Dermis blood vessel endothelial cell (primary cell): ENCODE results near the gene CAPN5. TPM values are rescaled to one million over a fixed set of nuclear protein-coding genes. Genes with fewer than 3 reads are reported as not detected.
"Not testable (repeated sequence)": the region's sequence is repeated elsewhere in the genome, so short reads cannot be mapped to it uniquely, and the experiment has no call there.

Source experiments
- DNase-seq: peaks from one replicate; pipeline ENCODE4 v3.0.0; 2010
- total RNA-seq: library from RNA; depleted of rRNA; stranded (reverse); fragments of >200 nt; gene quantifications from 2 replicates; pipeline ENCODE4 v1.2.3, GENCODE V29; 2014

Gene CAPN5
- total RNA-seq, 1 donor from 2014 or later: 5.6 TPM

GRCh38 chr11:77084581-77085191 is 17.9 kb downstream of the CAPN5 start:
- no peak for DNase-seq

GRCh38 chr11:77085652-77086051 is 18.9 kb downstream of the CAPN5 start:
- DNase-seq: no peak

GRCh38 chr11:77086521-77087472 is 20.0 kb downstream of the CAPN5 start:
- no peak for DNase-seq

GRCh38 chr11:77087723-77088225 is 21.0 kb downstream of the CAPN5 start:
- no peak for DNase-seq

- DNase-seq: no peak
These were observed 21.6 kb downstream of the CAPN5 start for GRCh38 chr11:77088236-77089003.

- no peak for DNase-seq
These were observed 22.3 kb downstream of the CAPN5 start for GRCh38 chr11:77089004-77089545.

GRCh38 chr11:77090046-77090372 is 23.2 kb downstream of the CAPN5 start:
- no peak for DNase-seq

- no peak for DNase-seq
These were observed 23.8 kb downstream of the CAPN5 start for GRCh38 chr11:77090373-77091111.

- peak; percentile 89 for DNase-seq
These were observed 24.6 kb downstream of the CAPN5 start for GRCh38 chr11:77091146-77091940.

GRCh38 chr11:77092382-77092781 is 25.6 kb downstream of the CAPN5 start:
- DNase-seq: no peak

GRCh38 chr11:77093056-77093891 is 26.5 kb downstream of the CAPN5 start:
- no peak for DNase-seq

- no peak for DNase-seq
These were observed 27.4 kb downstream of the CAPN5 start for GRCh38 chr11:77093987-77094840.

- no peak for DNase-seq
These were observed 28.1 kb downstream of the CAPN5 start for GRCh38 chr11:77094841-77095365.

- no peak for DNase-seq
These were observed 29.1 kb downstream of the CAPN5 start for GRCh38 chr11:77095551-77096490.

GRCh38 chr11:77096591-77097019 is 29.8 kb downstream of the CAPN5 start:
- no peak for DNase-seq

GRCh38 chr11:77097180-77097579 is 30.4 kb downstream of the CAPN5 start:
- not testable (repeated sequence) for DNase-seq

- no peak for DNase-seq
These were observed 33.6 kb downstream of the CAPN5 start for GRCh38 chr11:77100166-77101042.
